ENCODE measurements around the gene CDC23.

CDC23 gene

DNA sequence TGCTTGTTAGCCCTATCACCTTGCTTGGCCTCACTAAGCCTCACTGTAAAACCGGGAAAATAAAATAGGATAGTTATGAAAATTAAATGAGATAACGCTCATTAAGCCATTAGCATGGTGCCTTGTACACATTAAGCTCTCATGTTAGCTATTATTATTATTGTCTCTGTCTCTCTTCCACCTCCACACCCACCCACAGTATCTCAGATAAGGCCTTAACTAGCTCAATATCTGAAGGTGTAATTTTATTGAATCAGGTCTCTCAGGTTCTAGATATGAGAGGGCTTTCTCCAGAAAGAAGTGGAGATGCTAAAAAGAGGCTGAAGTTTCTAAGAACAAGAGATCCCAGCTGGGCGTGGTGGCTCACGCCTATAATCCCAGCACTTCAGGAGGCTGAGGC is 33.7 kb upstream of the CDC23 start:
- TF ChIP-seq TAF1 (IDR thresholded peaks at IDR 0.05; ENCODE audit: borderline replicate concordance, insufficient read depth, low read length) (no peak), POLR2AphosphoS5 (IDR thresholded peaks at IDR 0.05; ENCODE audit: low read depth, low read length) (no peak), SIN3A (IDR thresholded peaks at IDR 0.05; ENCODE audit: borderline replicate concordance, insufficient read depth, low read length) (no peak), FOXP2 (optimal IDR thresholded peaks at IDR 0.05; ENCODE audit: borderline replicate concordance, extremely low read depth, extremely low read length, insufficient read depth) (no peak)
- TF ChIP-seq, protein P1, sequence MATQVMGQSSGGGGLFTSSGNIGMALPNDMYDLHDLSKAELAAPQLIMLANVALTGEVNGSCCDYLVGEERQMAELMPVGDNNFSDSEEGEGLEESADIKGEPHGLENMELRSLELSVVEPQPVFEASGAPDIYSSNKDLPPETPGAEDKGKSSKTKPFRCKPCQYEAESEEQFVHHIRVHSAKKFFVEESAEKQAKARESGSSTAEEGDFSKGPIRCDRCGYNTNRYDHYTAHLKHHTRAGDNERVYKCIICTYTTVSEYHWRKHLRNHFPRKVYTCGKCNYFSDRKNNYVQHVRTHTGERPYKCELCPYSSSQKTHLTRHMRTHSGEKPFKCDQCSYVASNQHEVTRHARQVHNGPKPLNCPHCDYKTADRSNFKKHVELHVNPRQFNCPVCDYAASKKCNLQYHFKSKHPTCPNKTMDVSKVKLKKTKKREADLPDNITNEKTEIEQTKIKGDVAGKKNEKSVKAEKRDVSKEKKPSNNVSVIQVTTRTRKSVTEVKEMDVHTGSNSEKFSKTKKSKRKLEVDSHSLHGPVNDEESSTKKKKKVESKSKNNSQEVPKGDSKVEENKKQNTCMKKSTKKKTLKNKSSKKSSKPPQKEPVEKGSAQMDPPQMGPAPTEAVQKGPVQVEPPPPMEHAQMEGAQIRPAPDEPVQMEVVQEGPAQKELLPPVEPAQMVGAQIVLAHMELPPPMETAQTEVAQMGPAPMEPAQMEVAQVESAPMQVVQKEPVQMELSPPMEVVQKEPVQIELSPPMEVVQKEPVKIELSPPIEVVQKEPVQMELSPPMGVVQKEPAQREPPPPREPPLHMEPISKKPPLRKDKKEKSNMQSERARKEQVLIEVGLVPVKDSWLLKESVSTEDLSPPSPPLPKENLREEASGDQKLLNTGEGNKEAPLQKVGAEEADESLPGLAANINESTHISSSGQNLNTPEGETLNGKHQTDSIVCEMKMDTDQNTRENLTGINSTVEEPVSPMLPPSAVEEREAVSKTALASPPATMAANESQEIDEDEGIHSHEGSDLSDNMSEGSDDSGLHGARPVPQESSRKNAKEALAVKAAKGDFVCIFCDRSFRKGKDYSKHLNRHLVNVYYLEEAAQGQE (IDR thresholded peaks at IDR 0.05; ENCODE audit: insufficient read depth in 1 of 2, low read depth in 2 of 2, low read length in 2 of 2): no peak

DNA sequence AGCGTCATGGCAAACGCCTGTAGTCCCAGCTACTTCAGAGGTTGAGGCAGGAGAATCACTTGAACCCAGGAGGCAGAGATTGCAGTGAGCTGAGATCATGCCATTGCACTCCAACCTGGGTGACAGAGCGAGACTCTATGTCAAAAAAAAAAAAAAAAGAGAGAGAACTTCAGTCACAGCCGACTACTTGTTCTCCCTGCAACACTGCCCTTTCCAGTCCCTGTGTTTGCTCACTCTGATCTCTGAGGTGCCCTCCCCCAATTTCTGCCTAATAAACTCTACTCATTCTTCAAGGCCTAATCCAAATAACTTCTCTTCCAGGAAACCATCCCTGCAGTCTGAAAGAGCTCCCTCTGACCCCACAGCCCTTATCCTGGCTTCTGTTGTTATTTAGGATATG is 33.2 kb upstream of the CDC23 start:
- no peak for TF ChIP-seq SIN3A (IDR thresholded peaks at IDR 0.05; ENCODE audit: borderline replicate concordance, insufficient read depth, low read length)
- no peak for TF ChIP-seq POLR2AphosphoS5 (IDR thresholded peaks at IDR 0.05; ENCODE audit: low read depth, low read length)
- TF ChIP-seq TAF1 (IDR thresholded peaks at IDR 0.05; ENCODE audit: borderline replicate concordance, insufficient read depth, low read length): no peak
- TF ChIP-seq, protein P1 (IDR thresholded peaks at IDR 0.05; ENCODE audit: insufficient read depth in 1 of 2, low read depth in 2 of 2, low read length in 2 of 2): no peak
- TF ChIP-seq FOXP2 (optimal IDR thresholded peaks at IDR 0.05; ENCODE audit: borderline replicate concordance, extremely low read depth, extremely low read length, insufficient read depth): no peak

DNA sequence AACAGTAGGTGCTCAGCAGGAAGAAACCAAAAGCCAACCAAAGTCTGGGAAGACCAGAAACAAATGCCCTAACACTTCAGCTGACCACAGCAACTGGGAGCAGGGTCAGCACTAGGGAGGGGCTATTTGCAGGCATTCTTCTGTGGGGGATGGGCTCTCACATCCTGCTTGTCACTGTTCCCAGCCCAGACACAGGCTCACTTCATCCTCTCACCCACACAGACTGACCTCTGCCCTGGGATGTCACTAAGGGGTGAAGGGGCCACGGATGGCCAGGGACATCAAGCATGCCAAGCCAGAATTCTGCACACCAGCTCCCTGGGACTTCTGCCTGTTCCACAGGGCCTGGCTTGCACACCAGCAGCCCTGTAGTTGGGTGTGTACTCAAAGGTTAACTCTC is 32.6 kb upstream of the CDC23 start:
- TF ChIP-seq TAF1 (IDR thresholded peaks at IDR 0.05; ENCODE audit: borderline replicate concordance, insufficient read depth, low read length): no peak
- TF ChIP-seq, protein P1 (IDR thresholded peaks at IDR 0.05; ENCODE audit: insufficient read depth in 1 of 2, low read depth in 2 of 2, low read length in 2 of 2): no peak
- no peak for TF ChIP-seq SIN3A (IDR thresholded peaks at IDR 0.05; ENCODE audit: borderline replicate concordance, insufficient read depth, low read length)
- TF ChIP-seq FOXP2 (optimal IDR thresholded peaks at IDR 0.05; ENCODE audit: borderline replicate concordance, extremely low read depth, extremely low read length, insufficient read depth): no peak

DNA sequence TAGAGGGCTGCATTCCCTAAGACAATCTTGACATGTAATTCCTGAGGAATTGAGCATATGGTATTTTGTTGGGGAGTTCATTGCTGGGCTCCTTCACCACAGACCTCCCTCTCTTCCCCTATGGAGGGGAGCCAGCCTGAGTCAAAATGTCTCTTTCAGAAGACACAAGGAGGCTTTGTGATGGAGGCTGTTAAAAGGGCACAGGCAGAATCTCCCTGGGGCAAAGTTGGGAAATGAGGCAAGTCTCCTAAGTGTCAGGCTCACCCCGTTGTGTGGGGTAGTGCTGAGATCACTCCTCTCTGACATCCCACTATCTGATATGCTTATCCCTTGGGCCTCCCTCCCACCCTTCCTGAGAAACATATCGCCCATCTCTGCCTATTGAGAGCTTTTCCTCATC is 30.7 kb upstream of the CDC23 start:
- no peak for TF ChIP-seq TAF1 (IDR thresholded peaks at IDR 0.05; ENCODE audit: borderline replicate concordance, insufficient read depth, low read length)
- TF ChIP-seq FOXP2 (optimal IDR thresholded peaks at IDR 0.05; ENCODE audit: borderline replicate concordance, extremely low read depth, extremely low read length, insufficient read depth): no peak
- TF ChIP-seq, protein P1 (IDR thresholded peaks at IDR 0.05; ENCODE audit: insufficient read depth in 1 of 2, low read depth in 2 of 2, low read length in 2 of 2): no peak
- TF ChIP-seq SIN3A (IDR thresholded peaks at IDR 0.05; ENCODE audit: borderline replicate concordance, insufficient read depth, low read length): no peak
- TF ChIP-seq POLR2AphosphoS5 (IDR thresholded peaks at IDR 0.05; ENCODE audit: low read depth, low read length): no peak
